ENCODE data around the gene KCNK10. TPM values are rescaled to one million over a fixed set of nuclear protein-coding genes. Genes with fewer than 3 reads are reported as not detected.

Gene KCNK10
- total and polyA plus RNA-seq, 4 donors, result 0.01 TPM; not detected in 3

DNA sequence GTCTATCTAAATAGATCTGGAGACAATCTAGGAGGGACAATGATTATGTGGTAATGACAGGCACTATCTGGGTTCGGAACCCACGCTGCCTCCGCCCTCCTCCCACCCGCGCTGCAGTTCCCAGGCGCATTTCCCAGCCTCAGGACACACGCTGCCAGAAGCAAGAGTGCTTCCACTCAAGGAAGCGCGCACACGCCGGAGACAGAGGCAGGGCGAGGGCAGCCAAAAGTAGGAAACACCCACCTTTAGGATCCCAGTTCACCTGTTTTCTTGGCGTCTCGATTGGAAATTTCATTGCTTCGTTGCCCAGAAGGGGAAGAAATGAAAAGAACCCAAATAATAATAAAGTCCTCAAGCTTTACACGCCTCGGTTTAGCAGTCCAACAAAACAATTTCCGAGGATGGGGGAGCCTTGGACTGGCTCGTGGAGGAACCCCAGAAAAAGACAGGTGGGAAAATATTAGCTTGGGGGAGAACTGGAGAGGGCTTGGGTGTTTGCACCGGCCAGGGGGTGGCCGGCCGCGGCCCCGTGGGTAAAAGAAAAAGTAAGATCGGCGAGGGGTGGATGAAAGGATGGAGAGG is 474 bp downstream of the KCNK10 start:
- no peak for ATAC-seq (ENCODE audit: insufficient read depth, low FRiP score)
- peaks cover 20 to 81% (median 50%) of the 10 kb centered on the region in 3 donors for H3K27me3 ChIP-seq (ENCODE audit: control insufficient read depth in 3 of 3, insufficient read depth in 3 of 3, low read length in 2 of 3)
- TF ChIP-seq, protein P1, sequence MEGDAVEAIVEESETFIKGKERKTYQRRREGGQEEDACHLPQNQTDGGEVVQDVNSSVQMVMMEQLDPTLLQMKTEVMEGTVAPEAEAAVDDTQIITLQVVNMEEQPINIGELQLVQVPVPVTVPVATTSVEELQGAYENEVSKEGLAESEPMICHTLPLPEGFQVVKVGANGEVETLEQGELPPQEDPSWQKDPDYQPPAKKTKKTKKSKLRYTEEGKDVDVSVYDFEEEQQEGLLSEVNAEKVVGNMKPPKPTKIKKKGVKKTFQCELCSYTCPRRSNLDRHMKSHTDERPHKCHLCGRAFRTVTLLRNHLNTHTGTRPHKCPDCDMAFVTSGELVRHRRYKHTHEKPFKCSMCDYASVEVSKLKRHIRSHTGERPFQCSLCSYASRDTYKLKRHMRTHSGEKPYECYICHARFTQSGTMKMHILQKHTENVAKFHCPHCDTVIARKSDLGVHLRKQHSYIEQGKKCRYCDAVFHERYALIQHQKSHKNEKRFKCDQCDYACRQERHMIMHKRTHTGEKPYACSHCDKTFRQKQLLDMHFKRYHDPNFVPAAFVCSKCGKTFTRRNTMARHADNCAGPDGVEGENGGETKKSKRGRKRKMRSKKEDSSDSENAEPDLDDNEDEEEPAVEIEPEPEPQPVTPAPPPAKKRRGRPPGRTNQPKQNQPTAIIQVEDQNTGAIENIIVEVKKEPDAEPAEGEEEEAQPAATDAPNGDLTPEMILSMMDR (IDR thresholded peaks at IDR 0.05; ENCODE audit: control extremely low read depth, extremely low read depth), result no peak
- peaks cover 0 to 13% (median 0%) of the 10 kb centered on the region in 4 donors for H3K9me3 ChIP-seq (ENCODE audit: control insufficient read depth in 4 of 4, insufficient read depth in 3 of 4, low read length in 3 of 4)
- no peak overlapping the region for H3K4me3 ChIP-seq
- peak in 1 of 3 donors; percentile 74 for DNase-seq
- H3K27ac ChIP-seq (ENCODE audit: low read depth in 1 of 2, low read length in 1 of 2), result no peak overlapping the region
- H3K36me3 ChIP-seq (ENCODE audit: control insufficient read depth in 4 of 4, insufficient read depth in 4 of 4, low read length in 4 of 4), result no peaks in the 10 kb centered on the region
- H3K9ac ChIP-seq (ENCODE audit: insufficient read depth in 1 of 2, low read length in 2 of 2), result no peak overlapping the region
- H3K4me1 ChIP-seq (ENCODE audit: control insufficient read depth in 5 of 5, insufficient read depth in 5 of 5, low read length in 5 of 5), result peaks cover 0 to 14% (median 0%) of the 10 kb centered on the region in 5 donors
- WGBS, 2 donors, result 3 to 4% methylated on average over 25 to 26 of the region's 26 CpGs

DNA sequence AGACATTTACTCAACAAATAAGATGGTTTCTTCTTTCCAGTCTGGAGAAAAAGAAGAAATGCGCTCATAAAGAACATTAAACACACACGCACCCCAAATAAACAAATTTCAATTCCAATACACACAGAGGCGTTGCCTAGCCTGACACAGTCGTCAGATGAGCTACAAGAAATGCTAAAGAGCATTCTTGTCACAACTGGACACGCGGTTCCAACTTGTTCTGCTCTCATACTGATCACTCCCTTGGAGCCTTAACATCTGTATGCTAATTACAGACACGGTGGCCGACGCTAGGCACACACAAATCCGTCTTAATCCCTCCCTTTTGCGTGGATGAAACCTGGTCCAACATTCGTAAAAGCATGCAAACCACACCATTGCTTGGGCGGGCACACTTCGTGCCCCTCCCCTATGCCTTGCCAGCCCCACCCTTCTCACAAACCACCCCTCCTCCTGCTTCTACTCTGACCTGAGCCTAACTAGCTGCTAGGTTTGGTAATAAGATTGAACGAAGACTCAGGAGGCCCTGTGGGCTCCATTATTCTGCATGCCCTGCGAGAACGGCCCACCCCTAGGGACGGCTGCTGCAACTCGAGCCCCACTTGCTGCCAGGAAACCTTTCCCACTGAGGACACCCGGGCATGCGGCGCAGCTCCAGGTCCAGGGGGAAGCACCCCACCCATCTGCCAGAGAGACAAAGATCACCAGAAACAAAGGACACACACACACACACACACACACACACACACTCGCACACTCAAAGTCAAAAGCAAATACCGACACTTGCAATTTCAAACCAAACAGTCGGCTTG is 1.2 kb downstream of the KCNK10 start:
- DNase-seq, result peak in 2 of 3 donors; percentile 33 to 39
- Histone ChIP-seq H3K4me3 (no peak overlapping the region), H3K9me3 (ENCODE audit: control insufficient read depth in 4 of 4, insufficient read depth in 3 of 4, low read length in 3 of 4) (peaks cover 0 to 13% (median 0%) of the 10 kb centered on the region in 4 donors), H3K36me3 (ENCODE audit: control insufficient read depth in 4 of 4, insufficient read depth in 4 of 4, low read length in 4 of 4) (no peaks in the 10 kb centered on the region), H3K9ac (ENCODE audit: insufficient read depth in 1 of 2, low read length in 2 of 2) (no peak overlapping the region), H3K27ac (ENCODE audit: low read depth in 1 of 2, low read length in 1 of 2) (no peak overlapping the region), H3K27me3 (ENCODE audit: control insufficient read depth in 3 of 3, insufficient read depth in 3 of 3, low read length in 2 of 3) (peaks cover 20 to 78% (median 43%) of the 10 kb centered on the region in 3 donors), H3K4me1 (ENCODE audit: control insufficient read depth in 5 of 5, insufficient read depth in 5 of 5, low read length in 5 of 5) (peaks cover 0 to 14% (median 0%) of the 10 kb centered on the region in 5 donors)
- TF ChIP-seq, protein P1 (IDR thresholded peaks at IDR 0.05; ENCODE audit: control extremely low read depth, extremely low read depth), result no peak
- WGBS, 2 donors, result 20 to 25% methylated on average over 25 of the region's 25 CpGs
- ATAC-seq (ENCODE audit: insufficient read depth, low FRiP score), result no peak

DNA sequence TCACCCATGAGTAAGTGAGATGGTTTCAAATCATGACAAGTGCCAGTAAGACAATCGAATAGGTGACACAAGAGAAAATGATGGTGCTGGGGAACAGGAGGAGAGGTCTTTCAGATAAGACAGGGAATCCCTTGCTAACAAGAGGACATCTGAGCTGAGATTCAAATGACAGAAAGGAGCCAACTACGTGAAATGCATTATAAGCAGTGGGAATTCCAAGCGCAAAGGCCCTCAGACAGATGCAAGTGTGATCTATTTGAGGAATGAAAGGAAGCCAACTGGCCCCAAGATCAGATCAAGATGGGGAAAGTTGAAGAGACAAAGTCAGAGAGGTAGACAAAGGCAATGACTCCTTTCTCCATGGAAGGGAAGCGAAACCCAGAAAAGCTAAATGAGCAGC is 4.7 kb downstream of the KCNK10 start:
- TF ChIP-seq, protein P1 (IDR thresholded peaks at IDR 0.05; ENCODE audit: control extremely low read depth, extremely low read depth), result no peak
- no peak overlapping the region for H3K9ac ChIP-seq (ENCODE audit: insufficient read depth in 1 of 2, low read length in 2 of 2)
- peaks cover 0 to 6% (median 0%) of the 10 kb centered on the region in 5 donors for H3K4me1 ChIP-seq (ENCODE audit: control insufficient read depth in 5 of 5, insufficient read depth in 5 of 5, low read length in 5 of 5)
- no peak overlapping the region for H3K4me3 ChIP-seq
- H3K9me3 ChIP-seq (ENCODE audit: control insufficient read depth in 4 of 4, insufficient read depth in 3 of 4, low read length in 3 of 4), result peaks cover 0 to 5% (median 0%) of the 10 kb centered on the region in 4 donors
- no peaks in the 10 kb centered on the region for H3K36me3 ChIP-seq (ENCODE audit: control insufficient read depth in 4 of 4, insufficient read depth in 4 of 4, low read length in 4 of 4)
- peaks cover 7 to 47% (median 14%) of the 10 kb centered on the region in 3 donors for H3K27me3 ChIP-seq (ENCODE audit: control insufficient read depth in 3 of 3, insufficient read depth in 3 of 3, low read length in 2 of 3)
- 75 to 90% methylated on average over 4 of the region's 4 CpGs for WGBS, 2 donors
- DNase-seq, result no peak
- H3K27ac ChIP-seq (ENCODE audit: low read depth in 1 of 2, low read length in 1 of 2), result no peak overlapping the region
- ATAC-seq (ENCODE audit: insufficient read depth, low FRiP score), result no peak
